Ammon's horn (tissue), 1 donor: ENCODE data around the gene NDUFA13.

ENCODE experiments used
- DNase-seq: peaks from one replicate; pipeline ENCODE4 v3.0.0-alpha.2; 2016; ENCODE audit warnings: low spot score

The NDUFA13 gene

GRCh38 chr19:19489804-19490204, 26.2 kb upstream of the NDUFA13 start:
- no peak for DNase-seq

GRCh38 chr19:19490214-19490968, 25.6 kb upstream of the NDUFA13 start:
- peak; percentile 90 for DNase-seq

DNA sequence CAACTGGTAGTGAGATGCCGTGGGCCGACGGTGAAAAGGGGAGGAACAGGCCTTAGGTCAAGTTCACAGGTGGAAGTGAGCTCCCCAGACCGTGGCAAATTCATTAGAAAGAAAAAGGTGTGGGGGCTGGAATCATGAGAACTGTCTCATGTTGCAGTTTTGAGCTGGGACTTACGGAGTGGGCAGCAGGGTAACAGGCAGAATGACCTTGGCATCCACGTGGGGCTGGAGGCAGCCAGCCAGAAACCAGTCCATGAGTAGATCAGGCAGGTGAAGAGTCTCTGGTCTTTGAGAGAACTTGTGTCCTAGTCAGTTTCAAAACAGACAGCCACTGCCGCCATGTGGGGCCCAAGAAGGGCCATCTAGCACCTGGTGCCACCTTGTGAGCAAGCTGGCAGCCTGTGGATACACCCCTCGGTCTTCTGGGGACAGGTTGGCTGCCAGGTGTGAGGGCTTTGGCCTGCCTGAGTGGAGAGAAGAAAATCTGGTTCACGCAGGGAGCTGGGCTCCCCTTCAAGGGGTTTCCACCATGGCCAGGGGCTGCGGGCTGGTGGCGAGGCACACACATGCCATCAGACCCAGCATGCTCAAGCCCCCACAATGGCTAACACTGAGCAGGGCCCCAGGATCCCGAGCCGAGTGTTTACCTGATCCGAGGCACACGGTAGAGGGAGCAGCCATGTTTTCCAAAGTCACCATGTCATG, 24.6 kb upstream of the NDUFA13 start:
- no peak for DNase-seq

DNA sequence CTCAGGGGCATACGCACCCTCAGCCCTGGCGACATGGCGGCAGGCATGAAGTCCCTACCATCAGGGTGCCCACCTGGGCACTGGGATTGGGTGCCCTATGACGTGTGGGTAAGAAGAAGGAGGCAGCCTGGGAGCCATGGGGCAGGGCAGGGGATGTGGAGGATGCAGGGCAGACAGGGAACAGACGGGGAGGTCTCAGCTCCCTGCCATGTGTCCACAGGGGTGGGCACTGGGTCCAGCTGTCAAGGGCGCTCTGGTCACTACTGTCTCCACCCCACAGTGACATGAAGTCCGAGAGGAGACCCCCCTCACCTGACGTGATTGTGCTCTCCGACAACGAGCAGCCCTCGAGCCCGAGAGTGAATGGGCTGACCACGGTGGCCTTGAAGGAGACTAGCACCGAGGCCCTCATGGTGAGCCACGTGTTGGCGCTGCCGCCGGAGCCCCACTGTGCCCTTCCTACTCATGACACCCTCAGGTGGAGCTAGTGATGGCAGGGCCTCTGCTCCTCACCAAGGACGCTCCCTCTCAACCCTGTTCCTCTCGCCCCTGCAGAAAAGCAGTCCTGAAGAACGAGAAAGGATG, 23.9 kb upstream of the NDUFA13 start:
- no peak for DNase-seq

DNA sequence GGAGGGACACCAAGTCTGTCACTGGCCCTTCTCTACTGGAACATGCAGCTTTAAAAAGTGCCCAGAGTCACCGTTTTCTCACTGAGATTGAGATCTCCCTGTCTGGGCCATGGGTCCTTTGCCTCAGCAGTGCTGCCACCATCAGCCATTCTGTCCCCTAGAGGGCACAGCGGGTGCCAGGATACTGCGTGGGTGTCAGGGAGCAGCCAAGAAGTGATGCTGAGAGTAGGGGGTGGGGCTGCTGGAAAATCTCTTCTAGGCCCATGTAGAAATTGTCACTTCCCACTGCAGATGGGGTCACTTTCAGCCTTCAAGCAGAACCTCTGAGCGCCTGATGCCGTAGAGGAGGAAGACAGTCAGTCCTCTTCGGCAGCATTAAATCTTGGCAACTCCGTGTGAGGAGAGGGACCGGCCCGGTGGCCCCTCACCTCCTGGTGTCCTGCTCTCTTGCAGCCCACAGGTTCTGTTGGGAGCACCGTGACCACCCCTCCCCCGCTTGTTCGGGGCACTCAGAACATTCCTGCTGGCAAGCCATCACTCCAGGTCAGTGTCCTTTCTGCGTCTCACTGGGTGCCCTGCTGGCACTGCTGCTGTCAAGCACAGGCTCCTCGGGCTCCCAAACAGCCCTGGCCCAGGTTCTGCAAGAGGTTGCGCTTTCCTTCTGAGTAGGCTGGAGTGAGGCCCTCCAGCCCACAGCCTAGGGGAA, 22.0 kb upstream of the NDUFA13 start:
- no peak for DNase-seq

- no peak for DNase-seq
Measured at GRCh38 chr19:19495614-19496603, 20.1 kb upstream of the NDUFA13 start.

DNA sequence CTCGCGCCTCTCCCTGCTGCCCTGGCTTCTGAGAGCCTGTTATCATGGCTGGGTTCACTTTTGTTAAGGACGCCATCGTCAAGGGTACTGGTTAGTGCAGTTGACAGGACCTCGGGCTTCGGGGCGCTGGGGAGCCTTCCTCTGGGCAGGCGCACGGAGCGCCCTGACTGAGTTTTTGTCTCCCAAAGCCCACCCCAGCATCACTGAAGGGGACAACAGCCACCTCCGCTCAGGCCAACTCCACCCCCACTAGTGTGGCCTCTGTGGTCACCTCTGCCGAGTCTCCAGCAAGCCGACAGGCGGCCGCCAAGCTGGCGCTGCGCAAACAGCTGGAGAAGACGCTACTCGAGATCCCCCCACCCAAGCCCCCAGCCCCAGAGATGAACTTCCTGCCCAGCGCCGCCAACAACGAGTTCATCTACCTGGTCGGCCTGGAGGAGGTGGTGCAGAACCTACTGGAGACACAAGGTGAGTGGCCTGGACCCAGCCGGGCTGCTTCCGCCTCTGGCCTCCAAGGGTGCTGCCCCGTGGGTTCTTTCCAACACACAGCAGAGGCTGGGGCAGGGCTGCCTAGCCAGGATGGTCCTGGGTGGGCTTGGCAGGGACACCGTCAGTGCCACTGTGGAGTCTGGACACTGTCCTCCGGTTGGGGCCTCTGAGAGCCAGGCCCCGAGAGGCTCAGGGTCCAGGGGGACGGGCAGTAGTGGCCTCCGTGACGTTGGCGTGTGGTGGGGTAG, 17.6 kb upstream of the NDUFA13 start:
- no peak for DNase-seq

DNA sequence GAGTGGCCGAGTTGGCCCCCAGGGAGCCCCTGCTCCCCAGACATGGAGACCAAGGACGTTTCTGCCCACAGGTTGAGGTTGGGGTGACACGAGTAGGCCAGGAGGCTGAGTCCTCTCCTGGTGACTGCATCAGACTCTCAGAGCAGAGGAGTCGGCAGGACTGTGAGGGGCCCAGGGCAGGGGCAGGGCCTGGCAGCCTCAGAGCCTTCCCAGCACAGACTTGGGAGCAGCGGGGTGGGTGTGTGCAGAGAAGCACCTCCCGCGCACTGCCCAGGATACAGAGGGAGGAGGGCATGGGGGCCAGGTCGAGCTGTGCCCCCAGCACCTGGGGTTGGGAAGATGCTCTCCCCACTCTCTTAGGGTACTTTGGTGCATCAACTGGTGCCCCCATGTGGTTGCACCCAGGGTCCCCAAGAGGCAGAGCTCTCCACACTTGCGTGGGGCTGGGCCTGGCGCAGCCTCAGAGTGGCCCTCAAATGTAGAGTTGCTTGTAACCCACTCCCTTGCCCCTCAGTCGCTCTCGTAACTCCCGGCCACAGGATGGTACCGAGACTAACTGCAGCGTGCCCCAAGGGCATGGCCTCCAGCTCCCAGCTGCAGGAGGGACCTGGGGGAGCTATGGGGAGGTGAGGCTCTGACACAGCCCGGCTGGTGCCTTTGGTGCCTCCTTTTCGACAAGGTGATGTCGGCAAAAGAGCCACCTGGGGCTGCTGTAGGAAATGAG, 16.6 kb upstream of the NDUFA13 start:
- DNase-seq: no peak

GRCh38 chr19:19500975-19501644, 14.9 kb upstream of the NDUFA13 start:
- no peak for DNase-seq

DNA sequence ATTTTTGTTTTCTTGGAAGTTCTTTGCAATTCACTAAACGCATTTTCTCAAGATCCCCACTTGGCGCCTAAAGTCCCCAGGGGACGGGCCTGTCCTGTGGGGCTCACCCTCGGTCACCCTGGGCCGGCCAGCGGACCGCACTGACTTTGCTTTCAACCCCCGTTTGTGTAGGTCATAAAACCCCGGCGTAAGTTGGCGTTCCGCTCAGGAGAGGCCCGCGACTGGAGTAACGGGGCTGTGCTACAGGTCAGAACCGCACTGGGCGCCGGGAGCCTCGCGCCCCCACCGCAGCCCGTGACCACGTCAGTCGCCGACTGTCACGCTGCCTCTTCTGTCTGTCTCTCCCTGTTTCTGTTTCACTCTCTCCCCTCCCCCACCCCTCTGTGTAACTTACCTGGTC, 14.2 kb upstream of the NDUFA13 start:
- DNase-seq: no peak

DNA sequence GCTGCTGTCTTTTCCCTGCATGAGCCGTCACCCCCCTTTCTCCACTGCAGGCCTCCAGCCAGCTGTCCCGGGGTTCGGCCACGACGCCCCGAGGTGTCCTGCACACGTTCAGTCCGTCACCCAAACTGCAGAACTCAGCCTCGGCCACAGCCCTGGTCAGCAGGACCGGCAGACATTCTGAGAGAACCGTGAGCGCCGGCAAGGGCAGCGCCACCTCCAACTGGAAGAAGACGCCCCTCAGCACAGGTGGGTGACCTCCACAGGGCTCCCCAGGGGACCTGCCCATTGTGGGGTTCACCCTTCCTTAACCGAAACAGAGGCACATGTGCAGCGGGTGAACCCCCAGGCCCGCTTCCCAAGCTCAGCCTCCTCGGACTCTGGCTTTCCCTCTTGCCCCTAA, 13.7 kb upstream of the NDUFA13 start:
- no peak for DNase-seq

GRCh38 chr19:19502808-19503602, 13.0 kb upstream of the NDUFA13 start:
- DNase-seq: no peak

DNA sequence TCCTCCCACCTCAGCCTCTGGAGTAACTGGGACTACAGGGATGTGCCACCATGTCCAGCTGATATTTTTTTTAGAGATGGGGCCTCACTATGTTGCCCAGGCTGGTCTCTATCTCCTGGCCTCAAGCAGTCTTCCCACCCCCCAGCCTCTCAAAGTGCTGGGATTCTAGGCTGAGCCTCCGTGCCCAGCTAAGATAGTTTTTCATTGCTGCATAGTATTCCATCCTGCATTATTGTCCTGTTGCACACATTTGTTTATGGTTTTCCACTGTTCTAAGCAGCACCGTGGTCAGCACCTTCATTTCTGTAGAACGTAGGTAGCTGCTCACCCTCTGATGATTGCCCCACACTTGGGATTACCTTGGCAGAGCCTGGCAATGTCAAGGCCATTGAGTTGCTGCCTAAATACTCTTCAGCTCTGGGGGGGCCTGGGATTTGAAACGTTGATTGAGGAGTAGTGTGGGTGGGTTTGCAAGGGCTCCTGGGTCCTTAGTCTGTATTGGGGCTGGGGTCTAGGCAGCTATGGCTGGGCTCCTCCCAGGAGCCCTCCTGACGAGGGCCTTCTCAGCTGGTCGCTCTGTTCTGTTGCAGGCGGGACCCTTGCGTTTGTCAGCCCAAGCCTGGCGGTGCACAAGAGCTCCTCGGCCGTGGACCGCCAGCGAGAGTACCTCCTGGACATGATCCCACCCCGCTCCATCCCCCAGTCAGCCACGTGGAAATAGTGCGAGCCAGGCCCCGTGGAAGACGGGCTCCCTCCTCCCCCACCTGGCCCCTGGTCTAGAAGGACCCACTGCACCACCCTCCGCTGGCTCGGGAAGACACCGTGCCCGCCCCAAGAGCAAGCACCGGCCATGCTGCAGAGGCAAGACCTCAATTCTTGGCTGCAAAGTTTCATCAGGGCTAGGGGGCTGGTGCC, 11.0 kb upstream of the NDUFA13 start:
- no peak for DNase-seq

DNA sequence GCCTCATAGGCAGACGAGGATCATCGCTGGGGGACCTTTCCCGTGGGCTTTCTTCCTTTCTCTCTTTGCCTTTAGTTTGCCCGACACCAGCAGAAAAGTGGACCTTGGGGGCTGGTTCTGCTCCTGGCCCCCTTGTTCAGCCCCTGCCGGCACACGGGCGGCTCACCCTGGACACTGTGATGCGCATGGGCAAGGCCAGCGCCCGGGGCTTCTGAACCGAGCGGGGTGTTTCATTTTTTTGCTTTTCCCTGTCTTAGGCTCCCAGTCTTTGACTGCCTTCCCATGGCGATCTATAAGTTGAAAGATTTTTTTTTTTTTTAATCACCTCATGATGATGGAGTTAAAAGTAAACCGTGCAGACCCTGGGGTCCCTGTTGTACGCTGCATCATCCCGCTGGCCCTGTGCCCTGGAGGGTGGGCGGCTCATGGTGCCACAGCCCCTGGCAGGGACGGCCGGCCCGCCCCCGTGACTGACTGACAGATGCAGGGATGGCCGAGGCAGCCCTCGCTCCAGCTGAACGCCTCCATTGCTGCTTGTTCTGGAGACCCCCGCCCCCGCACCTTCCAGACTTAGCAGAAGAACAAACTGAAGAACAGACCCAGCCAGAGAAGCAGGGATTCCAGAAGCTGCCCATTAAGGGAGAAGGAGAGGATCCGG, 10.2 kb upstream of the NDUFA13 start:
- no peak for DNase-seq

DNA sequence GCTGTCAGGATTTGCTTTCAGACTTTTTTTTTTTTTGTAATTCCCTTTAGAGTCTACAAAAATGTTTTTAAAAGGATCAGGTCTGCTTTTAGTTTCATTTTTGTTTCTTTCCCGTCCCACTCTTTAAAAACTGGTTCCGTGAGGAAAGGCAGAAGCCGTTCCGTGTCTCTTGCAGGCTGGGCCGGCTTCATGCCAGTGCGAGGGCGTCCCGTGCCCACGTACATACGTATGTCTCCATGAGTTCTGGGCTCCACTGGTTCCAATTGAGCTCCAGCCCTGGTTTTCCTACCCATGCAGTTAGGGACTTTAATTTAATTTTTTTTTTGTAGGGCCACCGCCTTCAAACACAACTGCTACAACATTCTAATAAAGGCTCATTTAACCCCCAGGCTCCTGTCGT, 9.4 kb upstream of the NDUFA13 start:
- DNase-seq: peak; percentile 72

DNA sequence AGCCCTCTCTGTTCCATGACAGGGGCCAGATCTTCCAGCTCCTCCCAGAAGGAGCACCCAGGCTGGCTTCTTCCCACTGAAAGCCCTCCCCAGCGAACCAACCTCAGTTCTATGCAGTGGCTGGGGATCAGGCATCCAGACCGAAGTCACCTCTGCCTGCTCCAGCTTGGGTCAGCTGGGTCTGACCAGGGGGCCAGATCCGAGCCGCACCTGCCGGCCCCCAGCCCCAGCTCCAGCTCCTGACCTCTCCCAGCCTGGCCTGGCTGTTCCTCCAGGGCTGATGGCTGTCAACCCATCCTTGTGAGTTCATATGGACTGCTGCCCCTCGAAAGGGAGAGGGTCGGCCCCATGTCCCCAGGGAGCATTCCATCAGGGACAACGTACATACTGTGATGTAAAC, 8.7 kb upstream of the NDUFA13 start:
- DNase-seq: no peak

DNA sequence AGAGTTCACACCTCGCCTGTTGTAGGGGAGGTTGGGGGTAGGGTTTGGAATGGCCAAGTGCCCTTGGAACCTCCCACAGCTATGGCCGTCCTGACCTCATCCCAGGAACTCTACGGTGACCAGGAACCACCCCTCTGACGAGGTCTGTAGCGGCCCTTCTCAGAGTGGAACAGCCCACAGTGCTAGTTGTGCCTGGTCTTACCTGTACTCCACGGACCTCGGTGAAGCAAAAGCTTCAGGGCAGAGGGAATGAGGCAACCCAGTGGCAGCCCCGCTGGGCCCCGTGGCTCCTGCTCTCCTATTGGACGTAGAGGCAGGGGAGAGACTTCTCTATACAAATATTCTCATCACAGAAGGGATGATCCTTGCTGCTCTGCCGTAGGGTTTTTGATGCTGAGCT, 7.8 kb upstream of the NDUFA13 start:
- DNase-seq: no peak
